ENCODE measurements around the gene TLN1. TPM values are rescaled to one million over a fixed set of nuclear protein-coding genes. Genes with fewer than 3 reads are reported as not detected.
A peak's percentile ranks its signal among the peaks of the same experiment; 100 is the strongest.

TLN1 gene
- total RNA-seq, 4 donors from 2014 or later: 126 to 179 (median 152) TPM

GRCh38 chr9:35666549-35666948 is 65.4 kb downstream of the TLN1 start:
- Histone ChIP-seq H3K9me3 (no peaks in the 10 kb centered on the region), H3K27ac (no peak overlapping the region), H3K4me1 (peaks cover 18% of the 10 kb centered on the region), H3K4me3 (no peak overlapping the region), H3K36me3 (no peaks in the 10 kb centered on the region), H3K27me3 (no peaks in the 10 kb centered on the region)
- WGBS: 91% methylated on average over 5 of the region's 5 CpGs
- DNase-seq (ENCODE audit: low spot score in 2 of 2): no peak
- TF ChIP-seq EP300 (IDR thresholded peaks at IDR 0.05) (no peak), POLR2AphosphoS5 (IDR thresholded peaks at IDR 0.05) (no peak), POLR2A (IDR thresholded peaks at IDR 0.05) (no peak)
- TF ChIP-seq, protein P1, sequence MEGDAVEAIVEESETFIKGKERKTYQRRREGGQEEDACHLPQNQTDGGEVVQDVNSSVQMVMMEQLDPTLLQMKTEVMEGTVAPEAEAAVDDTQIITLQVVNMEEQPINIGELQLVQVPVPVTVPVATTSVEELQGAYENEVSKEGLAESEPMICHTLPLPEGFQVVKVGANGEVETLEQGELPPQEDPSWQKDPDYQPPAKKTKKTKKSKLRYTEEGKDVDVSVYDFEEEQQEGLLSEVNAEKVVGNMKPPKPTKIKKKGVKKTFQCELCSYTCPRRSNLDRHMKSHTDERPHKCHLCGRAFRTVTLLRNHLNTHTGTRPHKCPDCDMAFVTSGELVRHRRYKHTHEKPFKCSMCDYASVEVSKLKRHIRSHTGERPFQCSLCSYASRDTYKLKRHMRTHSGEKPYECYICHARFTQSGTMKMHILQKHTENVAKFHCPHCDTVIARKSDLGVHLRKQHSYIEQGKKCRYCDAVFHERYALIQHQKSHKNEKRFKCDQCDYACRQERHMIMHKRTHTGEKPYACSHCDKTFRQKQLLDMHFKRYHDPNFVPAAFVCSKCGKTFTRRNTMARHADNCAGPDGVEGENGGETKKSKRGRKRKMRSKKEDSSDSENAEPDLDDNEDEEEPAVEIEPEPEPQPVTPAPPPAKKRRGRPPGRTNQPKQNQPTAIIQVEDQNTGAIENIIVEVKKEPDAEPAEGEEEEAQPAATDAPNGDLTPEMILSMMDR (IDR thresholded peaks at IDR 0.05): no peak

GRCh38 chr9:35666045-35666444 is 66.0 kb downstream of the TLN1 start:
- H3K36me3 ChIP-seq: no peaks in the 10 kb centered on the region
- no peak overlapping the region for H3K4me3 ChIP-seq
- DNase-seq (ENCODE audit: low spot score in 2 of 2): no peak
- TF ChIP-seq EP300 (IDR thresholded peaks at IDR 0.05): no peak
- no peaks in the 10 kb centered on the region for H3K9me3 ChIP-seq
- peaks cover 22% of the 10 kb centered on the region for H3K4me1 ChIP-seq
- H3K27me3 ChIP-seq: no peaks in the 10 kb centered on the region
- no peak overlapping the region for H3K27ac ChIP-seq
- 76% methylated on average over 1 of the region's 1 CpG for WGBS

- WGBS: 12% methylated on average over 5 of the region's 5 CpGs
- Histone ChIP-seq H3K36me3 (peaks cover 4% of the 10 kb centered on the region), H3K27ac (no peak overlapping the region), H3K27me3 (no peaks in the 10 kb centered on the region), H3K9me3 (no peaks in the 10 kb centered on the region), H3K4me1 (peaks cover 28% of the 10 kb centered on the region), H3K4me3 (peak overlapping the region; percentile 58)
- no peak for DNase-seq (ENCODE audit: low spot score in 2 of 2)
- TF ChIP-seq, protein P1 (IDR thresholded peaks at IDR 0.05): no peak
- TF ChIP-seq POLR2A (IDR thresholded peaks at IDR 0.05) (no peak), POLR2AphosphoS5 (IDR thresholded peaks at IDR 0.05) (no peak), EP300 (IDR thresholded peaks at IDR 0.05) (no peak)
Observed at GRCh38 chr9:35665471-35665818, 66.5 kb downstream of the TLN1 start.

DNA sequence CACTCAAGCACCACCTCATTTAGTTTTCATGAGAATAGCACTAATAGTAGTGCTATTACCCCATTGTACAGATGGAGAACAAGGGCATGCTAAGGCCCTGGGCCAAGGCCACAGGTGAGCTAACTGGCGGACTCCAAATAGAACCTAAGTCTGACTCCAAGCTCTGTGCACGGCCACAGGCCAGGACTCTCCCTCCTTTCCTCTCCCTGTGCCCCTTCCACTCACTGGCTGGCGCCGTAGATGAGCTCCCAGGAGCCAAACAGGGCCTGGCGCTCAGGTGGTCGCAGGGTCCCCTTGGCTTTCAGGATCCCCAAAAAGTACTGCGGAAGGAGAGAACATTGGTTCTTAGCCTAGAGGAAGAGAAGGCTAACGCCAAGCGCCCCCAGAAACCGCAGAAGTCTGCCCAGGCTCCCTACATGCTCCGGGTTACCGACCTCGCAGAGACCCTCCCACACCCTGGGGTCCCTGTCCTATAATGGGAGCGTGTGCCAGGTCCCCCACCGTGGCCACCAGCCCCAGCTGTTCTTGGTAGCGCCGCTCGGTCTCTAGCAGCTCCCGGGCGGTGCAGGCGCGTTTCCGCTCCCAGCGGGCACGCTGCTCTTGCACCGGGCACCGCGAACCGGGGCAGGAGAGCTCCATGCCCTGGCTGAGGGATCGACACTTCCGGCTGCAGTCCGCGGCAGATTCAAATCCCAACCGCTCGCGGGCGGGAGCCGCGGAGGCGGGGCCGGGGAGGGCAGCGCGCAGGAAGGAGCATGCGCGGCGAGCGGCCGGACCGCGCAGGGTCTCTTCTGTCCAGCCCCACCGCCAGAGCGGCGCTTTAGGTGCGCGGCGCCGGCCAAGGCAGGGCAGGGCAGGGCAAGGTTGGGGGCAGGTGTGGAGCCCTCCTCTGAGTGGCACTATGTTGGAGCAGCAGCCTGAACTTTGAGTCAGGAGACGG is 67.2 kb downstream of the TLN1 start, which contains the start of gene ARHGEF39:
Gene ARHGEF39 (minus strand): TSS at position 665 of the 940 bp plus-strand sequence. CDS start 26 bp downstream, at position 639.
- Histone ChIP-seq H3K27ac (peak within 1 kb of the TSS; percentile 32), H3K36me3 (peaks cover 4% of the 10 kb centered on the region), H3K4me1 (peaks cover 35% of the 10 kb centered on the region), H3K27me3 (no peaks in the 10 kb centered on the region), H3K4me3 (peak within 1 kb of the TSS; percentile 58), H3K9me3 (no peaks in the 10 kb centered on the region)
- WGBS: 16% methylated on average over 18 of the region's 58 CpGs
- DNase-seq (ENCODE audit: low spot score in 2 of 2): peak in 1 of 2 donors; percentile 84
- TF ChIP-seq POLR2AphosphoS5 (IDR thresholded peaks at IDR 0.05) (no peak), POLR2A (IDR thresholded peaks at IDR 0.05) (no peak), EP300 (IDR thresholded peaks at IDR 0.05) (no peak)
- TF ChIP-seq, protein P1 (IDR thresholded peaks at IDR 0.05): no peak

- Histone ChIP-seq H3K9me3 (no peaks in the 10 kb centered on the region), H3K4me3 (no peak overlapping the region), H3K4me1 (peaks cover 49% of the 10 kb centered on the region), H3K36me3 (peaks cover 4% of the 10 kb centered on the region), H3K27me3 (no peaks in the 10 kb centered on the region), H3K27ac (peak overlapping the region; percentile 98)
- DNase-seq (ENCODE audit: low spot score in 2 of 2): no peak
- TF ChIP-seq EP300 (IDR thresholded peaks at IDR 0.05) (no peak), POLR2A (IDR thresholded peaks at IDR 0.05) (no peak), POLR2AphosphoS5 (IDR thresholded peaks at IDR 0.05) (no peak)
- TF ChIP-seq, protein P1 (IDR thresholded peaks at IDR 0.05): no peak
- 86% methylated on average over 7 of the region's 7 CpGs for WGBS
Observed at GRCh38 chr9:35662437-35662836, 69.6 kb downstream of the TLN1 start.

Measured in suprapubic skin (tissue), 4 donors.